HepG2 (cell line): Measurements from ENCODE around the gene TNFRSF6B. TPM values are rescaled to one million over a fixed set of nuclear protein-coding genes. Genes with fewer than 3 reads are reported as not detected.

ENCODE experiments used
- KDM4B ChIP-seq: sonication (generic); formaldehyde crosslinking; IDR thresholded peaks from 2 replicates; pipeline ENCODE4 v1.4.0; 2020; ENCODE audit warnings: missing genetic modification reagents
- MZF1 ChIP-seq: sonication (generic); formaldehyde crosslinking; IDR thresholded peaks from 2 replicates; pipeline ENCODE4 v1.8.1; 2023; ENCODE audit warnings: mild to moderate bottlenecking, missing genetic modification reagents, borderline replicate concordance
- PHF20 ChIP-seq: sonication (generic); formaldehyde crosslinking; IDR thresholded peaks from 2 replicates; pipeline ENCODE4 v1.5.0; 2020; ENCODE audit warnings: mild to moderate bottlenecking, missing genetic modification reagents
- SIN3B ChIP-seq: fragments of 150-350 bp; IDR thresholded peaks from 2 replicates; pipeline ENCODE4 v1.6.1; 2014; ENCODE audit warnings: low read length
- YEATS2 ChIP-seq: sonication (generic); formaldehyde crosslinking; IDR thresholded peaks from 2 replicates; pipeline ENCODE4 v1.4.0; 2020; ENCODE audit warnings: missing genetic modification reagents, borderline replicate concordance
- ZNF274 ChIP-seq: sonication (generic); formaldehyde crosslinking; IDR thresholded peaks from 2 replicates; pipeline ENCODE4 v1.5.1; 2020; ENCODE audit warnings: mild to moderate bottlenecking, missing genetic modification reagents
- ZNF414 ChIP-seq: sonication (generic); formaldehyde crosslinking; IDR thresholded peaks from 2 replicates; pipeline ENCODE4 v1.5.0; 2020; ENCODE audit warnings: missing genetic modification reagents
- ZNF556 ChIP-seq: sonication (generic); formaldehyde crosslinking; IDR thresholded peaks from 2 replicates; pipeline ENCODE4 v1.4.0; 2020; ENCODE audit warnings: mild to moderate bottlenecking, missing genetic modification reagents, borderline replicate concordance
- ZNF724P ChIP-seq: sonication (generic); formaldehyde crosslinking; IDR thresholded peaks from 2 replicates; pipeline ENCODE4 v1.8.0; 2022; ENCODE audit warnings: missing genetic modification reagents, borderline replicate concordance
- ZNF749 ChIP-seq: sonication (generic); formaldehyde crosslinking; IDR thresholded peaks from 2 replicates; pipeline ENCODE4 v1.8.0; 2022; ENCODE audit warnings: mild to moderate bottlenecking, missing genetic modification reagents, moderate library complexity, borderline replicate concordance
- polyA plus RNA-seq, 8 experiments: library from polyadenylated mRNA; depleted of rRNA in 3 of 8; stranded (reverse) in 7 of 8; unstranded in 1 of 8; fragments of >200 nt; fragmentation: Illumina TruSeq in 4 of 8; extraction: Trizol in 4 of 8; gene quantifications; 2 replicates each; pipeline versions ENCODE4 v1.2.1 to v1.2.3, GENCODE V29; 2011 to 2016; ENCODE audit warnings: low read depth in 4 of 8, missing spikeins in 1 of 8, mixed read lengths in 1 of 8; ENCODE audit not compliant: insufficient read depth in 1 of 8
- total RNA-seq, 5 experiments: library from RNA; depleted of rRNA; stranded (reverse); fragments of >200 nt; fragmentation: Illumina TruSeq; extraction: Trizol; gene quantifications; 2 replicates each; pipeline ENCODE4 v1.2.3, GENCODE V29; 2016; ENCODE audit warnings: low read depth in 1 of 5
- TF ChIP-seq, protein P1 (sequence below): sonication (generic); formaldehyde crosslinking; IDR thresholded peaks from 2 replicates; pipeline ENCODE4 v1.8.0; 2022; ENCODE audit warnings: mild to moderate bottlenecking, missing genetic modification reagents; ENCODE audit not compliant: insufficient replicate concordance
- TF ChIP-seq, protein P2 (sequence below): sonication (generic); formaldehyde crosslinking; IDR thresholded peaks from one replicate; pipeline ENCODE4 v1.5.1; 2020; ENCODE audit warnings: mild to moderate bottlenecking, missing genetic modification reagents; ENCODE audit errors: not compliant biosample characterization
- TF ChIP-seq, protein P3 (sequence below): sonication (generic); formaldehyde crosslinking; IDR thresholded peaks from 2 replicates; pipeline ENCODE4 v1.8.0; 2022; ENCODE audit warnings: missing genetic modification reagents, low read depth, mild to moderate bottlenecking, borderline replicate concordance
- TF ChIP-seq, protein P4 (sequence below): sonication (generic); formaldehyde crosslinking; IDR thresholded peaks from 2 replicates; pipeline ENCODE4 v1.5.0; 2020; ENCODE audit warnings: mild to moderate bottlenecking, missing genetic modification reagents

TNFRSF6B gene
- total and polyA plus RNA-seq, 2 of the 13 experiments (the other 11 are each of a cell fraction or from before 2014, with no cell fraction given): 0.24 TPM; not detected in 1

GRCh38 chr20:63739130-63740069 is 42.9 kb downstream of the TNFRSF6B start, which contains the start of gene SLC2A4RG (continued):
- TF ChIP-seq PHF20 (CRISPR knock-in tag) (no peak), YEATS2 (CRISPR knock-in tag) (peak; percentile 49; the same call in 1 of the 2 replicates), SIN3B (no peak; the same call in 1 of the 2 replicates), ZNF274 (CRISPR knock-in tag) (peak; percentile 56; the same call in 1 of the 2 replicates), MZF1 (no peak), ZNF414 (CRISPR knock-in tag) (no peak), ZNF556 (CRISPR knock-in tag) (peak; percentile 72), KDM4B (CRISPR knock-in tag) (peak; percentile 89; the same call in 1 of the 2 replicates), ZNF749 (peak; percentile 95), ZNF724P (CRISPR knock-in tag) (no peak)
- TF ChIP-seq, protein P1, sequence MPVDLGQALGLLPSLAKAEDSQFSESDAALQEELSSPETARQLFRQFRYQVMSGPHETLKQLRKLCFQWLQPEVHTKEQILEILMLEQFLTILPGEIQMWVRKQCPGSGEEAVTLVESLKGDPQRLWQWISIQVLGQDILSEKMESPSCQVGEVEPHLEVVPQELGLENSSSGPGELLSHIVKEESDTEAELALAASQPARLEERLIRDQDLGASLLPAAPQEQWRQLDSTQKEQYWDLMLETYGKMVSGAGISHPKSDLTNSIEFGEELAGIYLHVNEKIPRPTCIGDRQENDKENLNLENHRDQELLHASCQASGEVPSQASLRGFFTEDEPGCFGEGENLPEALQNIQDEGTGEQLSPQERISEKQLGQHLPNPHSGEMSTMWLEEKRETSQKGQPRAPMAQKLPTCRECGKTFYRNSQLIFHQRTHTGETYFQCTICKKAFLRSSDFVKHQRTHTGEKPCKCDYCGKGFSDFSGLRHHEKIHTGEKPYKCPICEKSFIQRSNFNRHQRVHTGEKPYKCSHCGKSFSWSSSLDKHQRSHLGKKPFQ (CRISPR knock-in tag): no peak
- TF ChIP-seq, protein P2, sequence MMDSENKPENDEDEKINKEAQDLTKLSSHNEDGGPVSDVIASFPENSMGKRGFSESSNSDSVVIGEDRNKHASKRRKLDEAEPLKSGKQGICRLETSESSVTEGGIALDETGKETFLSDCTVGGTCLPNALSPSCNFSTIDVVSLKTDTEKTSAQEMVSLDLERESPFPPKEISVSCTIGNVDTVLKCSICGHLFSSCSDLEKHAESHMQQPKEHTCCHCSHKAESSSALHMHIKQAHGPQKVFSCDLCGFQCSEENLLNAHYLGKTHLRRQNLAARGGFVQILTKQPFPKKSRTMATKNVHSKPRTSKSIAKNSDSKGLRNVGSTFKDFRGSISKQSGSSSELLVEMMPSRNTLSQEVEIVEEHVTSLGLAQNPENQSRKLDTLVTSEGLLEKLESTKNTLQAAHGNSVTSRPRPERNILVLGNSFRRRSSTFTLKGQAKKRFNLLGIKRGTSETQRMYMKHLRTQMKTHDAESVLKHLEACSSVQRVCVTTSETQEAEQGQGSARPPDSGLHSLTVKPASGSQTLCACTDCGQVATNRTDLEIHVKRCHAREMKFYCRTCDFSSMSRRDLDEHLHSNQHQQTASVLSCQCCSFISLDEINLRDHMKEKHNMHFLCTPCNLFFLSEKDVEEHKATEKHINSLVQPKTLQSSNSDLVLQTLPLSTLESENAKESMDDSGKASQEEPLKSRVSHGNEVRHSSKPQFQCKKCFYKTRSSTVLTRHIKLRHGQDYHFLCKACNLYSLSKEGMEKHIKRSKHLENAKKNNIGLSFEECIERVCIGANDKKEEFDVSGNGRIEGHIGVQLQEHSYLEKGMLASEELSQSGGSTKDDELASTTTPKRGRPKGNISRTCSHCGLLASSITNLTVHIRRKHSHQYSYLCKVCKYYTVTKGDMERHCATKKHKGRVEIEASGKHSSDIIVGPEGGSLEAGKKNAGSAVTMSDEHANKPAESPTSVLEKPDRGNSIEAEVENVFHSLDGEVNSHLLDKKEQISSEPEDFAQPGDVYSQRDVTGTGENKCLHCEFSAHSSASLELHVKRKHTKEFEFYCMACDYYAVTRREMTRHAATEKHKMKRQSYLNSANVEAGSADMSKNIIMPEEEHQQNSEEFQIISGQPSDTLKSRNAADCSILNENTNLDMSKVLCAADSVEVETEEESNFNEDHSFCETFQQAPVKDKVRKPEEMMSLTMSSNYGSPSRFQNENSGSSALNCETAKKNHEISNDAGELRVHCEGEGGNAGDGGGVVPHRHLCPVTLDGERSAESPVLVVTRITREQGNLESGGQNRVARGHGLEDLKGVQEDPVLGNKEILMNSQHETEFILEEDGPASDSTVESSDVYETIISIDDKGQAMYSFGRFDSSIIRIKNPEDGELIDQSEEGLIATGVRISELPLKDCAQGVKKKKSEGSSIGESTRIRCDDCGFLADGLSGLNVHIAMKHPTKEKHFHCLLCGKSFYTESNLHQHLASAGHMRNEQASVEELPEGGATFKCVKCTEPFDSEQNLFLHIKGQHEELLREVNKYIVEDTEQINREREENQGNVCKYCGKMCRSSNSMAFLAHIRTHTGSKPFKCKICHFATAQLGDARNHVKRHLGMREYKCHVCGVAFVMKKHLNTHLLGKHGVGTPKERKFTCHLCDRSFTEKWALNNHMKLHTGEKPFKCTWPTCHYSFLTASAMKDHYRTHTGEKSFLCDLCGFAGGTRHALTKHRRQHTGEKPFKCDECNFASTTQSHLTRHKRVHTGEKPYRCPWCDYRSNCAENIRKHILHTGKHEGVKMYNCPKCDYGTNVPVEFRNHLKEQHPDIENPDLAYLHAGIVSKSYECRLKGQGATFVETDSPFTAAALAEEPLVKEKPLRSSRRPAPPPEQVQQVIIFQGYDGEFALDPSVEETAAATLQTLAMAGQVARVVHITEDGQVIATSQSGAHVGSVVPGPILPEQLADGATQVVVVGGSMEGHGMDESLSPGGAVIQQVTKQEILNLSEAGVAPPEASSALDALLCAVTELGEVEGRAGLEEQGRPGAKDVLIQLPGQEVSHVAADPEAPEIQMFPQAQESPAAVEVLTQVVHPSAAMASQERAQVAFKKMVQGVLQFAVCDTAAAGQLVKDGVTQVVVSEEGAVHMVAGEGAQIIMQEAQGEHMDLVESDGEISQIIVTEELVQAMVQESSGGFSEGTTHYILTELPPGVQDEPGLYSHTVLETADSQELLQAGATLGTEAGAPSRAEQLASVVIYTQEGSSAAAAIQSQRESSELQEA (CRISPR knock-in tag): peak; percentile 88
- TF ChIP-seq, protein P3, sequence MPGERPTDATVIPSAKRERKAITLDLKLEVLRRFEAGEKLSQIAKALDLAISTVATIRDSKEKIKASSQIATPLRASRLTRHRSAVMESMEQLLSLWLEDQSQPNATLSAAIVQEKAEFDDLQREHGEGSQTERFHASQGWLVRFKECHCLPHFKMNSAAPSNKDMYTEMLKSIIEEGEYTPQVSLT (CRISPR knock-in tag): no peak
- TF ChIP-seq, protein P4, sequence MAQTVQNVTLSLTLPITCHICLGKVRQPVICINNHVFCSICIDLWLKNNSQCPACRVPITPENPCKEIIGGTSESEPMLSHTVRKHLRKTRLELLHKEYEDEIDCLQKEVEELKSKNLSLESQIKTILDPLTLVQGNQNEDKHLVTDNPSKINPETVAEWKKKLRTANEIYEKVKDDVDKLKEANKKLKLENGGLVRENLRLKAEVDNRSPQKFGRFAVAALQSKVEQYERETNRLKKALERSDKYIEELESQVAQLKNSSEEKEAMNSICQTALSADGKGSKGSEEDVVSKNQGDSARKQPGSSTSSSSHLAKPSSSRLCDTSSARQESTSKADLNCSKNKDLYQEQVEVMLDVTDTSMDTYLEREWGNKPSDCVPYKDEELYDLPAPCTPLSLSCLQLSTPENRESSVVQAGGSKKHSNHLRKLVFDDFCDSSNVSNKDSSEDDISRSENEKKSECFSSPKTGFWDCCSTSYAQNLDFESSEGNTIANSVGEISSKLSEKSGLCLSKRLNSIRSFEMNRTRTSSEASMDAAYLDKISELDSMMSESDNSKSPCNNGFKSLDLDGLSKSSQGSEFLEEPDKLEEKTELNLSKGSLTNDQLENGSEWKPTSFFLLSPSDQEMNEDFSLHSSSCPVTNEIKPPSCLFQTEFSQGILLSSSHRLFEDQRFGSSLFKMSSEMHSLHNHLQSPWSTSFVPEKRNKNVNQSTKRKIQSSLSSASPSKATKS (CRISPR knock-in tag): no peak
